WTC11 (cell line): ENCODE results near the gene FBXW4. TPM values are rescaled to one million over a fixed set of nuclear protein-coding genes. Genes with fewer than 3 reads are reported as not detected.
A peak's percentile ranks its signal among the peaks of the same experiment; 100 is the strongest.

Source experiments
- ATAC-seq: fragments of 200-7000 bp; cut with Tn5 transposase; 2 replicates; pipeline ENCODE4 v1.10.0; 2021; ENCODE audit warnings: mild to moderate bottlenecking, moderate library complexity
- CTCF ChIA-PET: fragments of 300-600 bp; sonication (Branson Sonifier 250); formaldehyde crosslinking; loops from one replicate; lab custom pipeline; 2021; ENCODE audit warnings: antibody characterized with exemption; lab: Charles Lee
- POLR2A ChIA-PET: fragments of 350-600 bp; sonication (Branson Sonifier 250); formaldehyde crosslinking; loops from one replicate; lab custom pipeline; 2021; ENCODE audit warnings: antibody characterized with exemption; lab: Charles Lee
- DNase-seq: peaks from one replicate; pipeline ENCODE4 v3.0.0; 2021; ENCODE audit warnings: low spot score
- H3K27ac Mint-ChIP-seq: 2 replicates; pipeline ENCODE4 v1.8.0; 2021; ENCODE audit warnings: mixed read lengths
- H3K27me3 Mint-ChIP-seq: 2 replicates; pipeline ENCODE4 v1.8.0; 2021; ENCODE audit warnings: low read depth, mild to moderate bottlenecking, moderate library complexity, mixed read lengths
- H3K36me3 Mint-ChIP-seq: 2 replicates; pipeline ENCODE4 v1.8.0; 2021; ENCODE audit warnings: mixed read lengths
- H3K4me1 Mint-ChIP-seq: 2 replicates; pipeline ENCODE4 v1.8.0; 2022; ENCODE audit warnings: mixed read lengths
- H3K4me3 Mint-ChIP-seq: 2 replicates; pipeline ENCODE4 v1.8.0; 2021; ENCODE audit warnings: mild to moderate bottlenecking, moderate library complexity, mixed read lengths
- H3K9me3 Mint-ChIP-seq: 2 replicates; pipeline ENCODE4 v1.8.0; 2021; ENCODE audit warnings: mixed read lengths
- CBFB ChIP-seq: sonication (generic); formaldehyde crosslinking; IDR thresholded peaks from 2 replicates; pipeline ENCODE4 v1.8.1; 2022; ENCODE audit warnings: mild to moderate bottlenecking, low read depth, missing genetic modification reagents
- CREB1 ChIP-seq: sonication (generic); formaldehyde crosslinking; IDR thresholded peaks from 2 replicates; pipeline ENCODE4 v1.8.0; 2023; ENCODE audit warnings: mild to moderate bottlenecking, missing genetic modification reagents
- EMX1 ChIP-seq: fragments of 250-450 bp; sonication (Bioruptor Pico); IDR thresholded peaks from 2 replicates; pipeline ENCODE4 v1.8.0; 2021; ENCODE audit warnings: mild to moderate bottlenecking
- ESRRA ChIP-seq: sonication (generic); formaldehyde crosslinking; IDR thresholded peaks from 2 replicates; pipeline ENCODE4 v1.8.1; 2022; ENCODE audit warnings: mild to moderate bottlenecking, missing genetic modification reagents, borderline replicate concordance
- JAZF1 ChIP-seq: fragments of 250-450 bp; sonication (Bioruptor Pico); IDR thresholded peaks from 2 replicates; pipeline ENCODE4 v1.9.0; 2021; ENCODE audit warnings: moderate library complexity, mild to moderate bottlenecking, inconsistent platforms
- JUN ChIP-seq: sonication (generic); formaldehyde crosslinking; IDR thresholded peaks from 2 replicates; pipeline ENCODE4 v1.8.0; 2023; ENCODE audit warnings: mild to moderate bottlenecking, missing genetic modification reagents
- NR3C1 ChIP-seq: sonication (generic); formaldehyde crosslinking; conservative IDR thresholded peaks from 2 replicates; pipeline ENCODE4 v1.8.1; 2023; ENCODE audit warnings: low read depth, mild to moderate bottlenecking, missing genetic modification reagents
- RELA ChIP-seq: sonication (generic); formaldehyde crosslinking; IDR thresholded peaks from 2 replicates; pipeline ENCODE4 v1.8.1; 2022; ENCODE audit warnings: missing genetic modification reagents, mild to moderate bottlenecking, borderline replicate concordance
- TEAD4 ChIP-seq: sonication (generic); formaldehyde crosslinking; IDR thresholded peaks from 2 replicates; pipeline ENCODE4 v1.8.0; 2022; ENCODE audit warnings: mild to moderate bottlenecking, missing genetic modification reagents
- TP53 ChIP-seq: sonication (generic); formaldehyde crosslinking; IDR thresholded peaks from 2 replicates; pipeline ENCODE4 v1.8.1; 2023; ENCODE audit warnings: mild to moderate bottlenecking, missing genetic modification reagents
- ZNF263 ChIP-seq: sonication (generic); formaldehyde crosslinking; IDR thresholded peaks from 2 replicates; pipeline ENCODE4 v1.8.1; 2022; ENCODE audit warnings: low read depth, mild to moderate bottlenecking, moderate library complexity, missing genetic modification reagents
- ZNF396 ChIP-seq: fragments of 250-450 bp; sonication (Bioruptor Pico); IDR thresholded peaks from 2 replicates; pipeline ENCODE4 v1.8.0; 2021; ENCODE audit warnings: mild to moderate bottlenecking, moderate library complexity, borderline replicate concordance
- ZNF671 ChIP-seq: fragments of 250-450 bp; sonication (Bioruptor Pico); IDR thresholded peaks from 2 replicates; pipeline ENCODE4 v1.8.0; 2021; ENCODE audit warnings: mild to moderate bottlenecking
- total RNA-seq: library from RNA; stranded (reverse); gene quantifications from 3 replicates; pipeline ENCODE4 v1.2.3, GENCODE V29; 2021
- TF ChIP-seq, protein P1 (sequence below): sonication (generic); formaldehyde crosslinking; IDR thresholded peaks from 2 replicates; pipeline ENCODE4 v1.8.1; 2022; ENCODE audit warnings: mild to moderate bottlenecking, moderate library complexity, missing genetic modification reagents
- TF ChIP-seq, protein P2 (sequence below): sonication (generic); formaldehyde crosslinking; IDR thresholded peaks from 2 replicates; pipeline ENCODE4 v1.8.0; 2022; ENCODE audit warnings: mild to moderate bottlenecking, missing genetic modification reagents
- TF ChIP-seq, protein P3 (sequence below): fragments of 200-600 bp; IDR thresholded peaks from 2 replicates; pipeline ENCODE4 v1.8.0; 2022; ENCODE audit warnings: antibody characterized with exemption
- TF ChIP-seq, protein P4 (sequence below): sonication (generic); formaldehyde crosslinking; IDR thresholded peaks from 2 replicates; pipeline ENCODE4 v1.8.1; 2023; ENCODE audit warnings: mild to moderate bottlenecking, moderate library complexity, missing genetic modification reagents
- TF ChIP-seq, protein P5 (sequence below): fragments of 250-450 bp; sonication (Bioruptor Pico); IDR thresholded peaks from 2 replicates; pipeline ENCODE4 v1.9.0; 2021; ENCODE audit warnings: mild to moderate bottlenecking
- TF ChIP-seq, protein P6 (sequence below): sonication (generic); formaldehyde crosslinking; IDR thresholded peaks from 2 replicates; pipeline ENCODE4 v1.8.1; 2022; ENCODE audit warnings: low read depth, mild to moderate bottlenecking, moderate library complexity, missing genetic modification reagents, borderline replicate concordance
- TF ChIP-seq, protein P7 (sequence below): fragments of 250-450 bp; sonication (Bioruptor Pico); conservative IDR thresholded peaks from 2 replicates; pipeline ENCODE4 v1.9.0; 2021; ENCODE audit warnings: mild to moderate bottlenecking
- TF ChIP-seq, protein P8 (sequence below): sonication (generic); formaldehyde crosslinking; IDR thresholded peaks from 2 replicates; pipeline ENCODE4 v1.8.1; 2023; ENCODE audit warnings: mild to moderate bottlenecking, missing genetic modification reagents, moderate library complexity

Gene FBXW4
- total RNA-seq, 1 experiment from 2014 or later = 45.3 TPM

DNA sequence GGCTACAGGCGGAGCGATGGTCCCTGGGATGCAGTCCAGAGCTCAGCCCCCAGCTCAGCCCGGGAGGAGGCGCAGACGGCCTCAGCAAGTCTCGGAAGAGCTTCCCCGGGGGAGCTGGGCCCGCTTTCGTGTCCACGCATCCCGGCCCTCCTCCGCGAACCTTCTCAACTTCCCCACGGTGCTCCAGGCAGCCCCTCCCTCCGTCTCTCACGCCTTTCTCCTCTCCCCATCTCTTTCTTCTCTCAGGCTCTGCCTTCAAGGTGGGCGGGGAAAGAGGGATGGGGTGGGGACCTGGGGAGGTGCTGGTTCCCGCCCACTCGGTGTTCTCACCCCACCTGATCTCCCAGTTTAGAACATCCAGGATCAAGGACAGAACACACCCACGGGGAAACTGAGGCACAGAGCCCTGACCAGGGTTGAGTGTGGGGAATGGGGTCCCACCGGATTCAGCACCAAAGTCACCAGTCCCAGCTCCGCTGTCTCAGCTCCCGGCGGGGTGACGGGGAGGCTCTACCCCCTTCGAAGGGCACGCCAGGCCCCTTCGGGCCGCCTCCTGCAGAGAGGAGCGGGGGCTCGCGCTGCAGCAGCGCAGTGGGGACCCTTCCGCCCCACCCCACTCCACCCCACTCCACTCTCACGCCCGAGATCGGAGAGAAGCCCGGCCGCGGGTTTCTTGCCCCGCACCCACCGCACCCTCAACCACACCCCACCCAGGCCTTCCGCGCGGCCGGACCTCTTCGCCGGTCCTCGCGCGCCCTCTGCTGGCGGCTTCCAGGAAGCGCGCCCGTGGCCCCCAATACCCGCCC lies 125.1 kb downstream of the FBXW4 start:
- POLR2A ChIA-PET = interaction anchor here (0.6 kb wide), 1 partner anchor 53 kb away, joined by 3 read pairs; no protein-coding TSS in a partner anchor
- H3K27me3 Mint-ChIP-seq = peaks cover 78% of the 10 kb centered on the region
- H3K9me3 Mint-ChIP-seq = no peaks in the 10 kb centered on the region
- peak overlapping the region; percentile 79 for H3K4me3 Mint-ChIP-seq
- peaks cover 36% of the 10 kb centered on the region for H3K4me1 Mint-ChIP-seq
- CTCF ChIA-PET = interaction anchor here (0.6 to 4.6 kb wide), 71 partner anchors 10 to 529 kb away, joined by 3 to 80 read pairs (median 5); partner anchors contain the start of genes DPCD, NPM3 and POLL
- DNase-seq (peak; percentile 82), ATAC-seq (peak; percentile 55)
- H3K36me3 Mint-ChIP-seq = no peaks in the 10 kb centered on the region
- TF ChIP-seq ZNF396 = no peak
- TF ChIP-seq, protein P1, sequence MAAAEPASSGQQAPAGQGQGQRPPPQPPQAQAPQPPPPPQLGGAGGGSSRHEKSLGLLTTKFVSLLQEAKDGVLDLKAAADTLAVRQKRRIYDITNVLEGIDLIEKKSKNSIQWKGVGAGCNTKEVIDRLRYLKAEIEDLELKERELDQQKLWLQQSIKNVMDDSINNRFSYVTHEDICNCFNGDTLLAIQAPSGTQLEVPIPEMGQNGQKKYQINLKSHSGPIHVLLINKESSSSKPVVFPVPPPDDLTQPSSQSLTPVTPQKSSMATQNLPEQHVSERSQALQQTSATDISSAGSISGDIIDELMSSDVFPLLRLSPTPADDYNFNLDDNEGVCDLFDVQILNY (CRISPR knock-in tag) = peak; percentile 42; the same call in 1 of the 2 replicates
- 0 out of 2 replicates have a peak, but pooled peaks have one; percentile 42 for TF ChIP-seq CREB1 (CRISPR knock-in tag)
- TF ChIP-seq, protein P2, sequence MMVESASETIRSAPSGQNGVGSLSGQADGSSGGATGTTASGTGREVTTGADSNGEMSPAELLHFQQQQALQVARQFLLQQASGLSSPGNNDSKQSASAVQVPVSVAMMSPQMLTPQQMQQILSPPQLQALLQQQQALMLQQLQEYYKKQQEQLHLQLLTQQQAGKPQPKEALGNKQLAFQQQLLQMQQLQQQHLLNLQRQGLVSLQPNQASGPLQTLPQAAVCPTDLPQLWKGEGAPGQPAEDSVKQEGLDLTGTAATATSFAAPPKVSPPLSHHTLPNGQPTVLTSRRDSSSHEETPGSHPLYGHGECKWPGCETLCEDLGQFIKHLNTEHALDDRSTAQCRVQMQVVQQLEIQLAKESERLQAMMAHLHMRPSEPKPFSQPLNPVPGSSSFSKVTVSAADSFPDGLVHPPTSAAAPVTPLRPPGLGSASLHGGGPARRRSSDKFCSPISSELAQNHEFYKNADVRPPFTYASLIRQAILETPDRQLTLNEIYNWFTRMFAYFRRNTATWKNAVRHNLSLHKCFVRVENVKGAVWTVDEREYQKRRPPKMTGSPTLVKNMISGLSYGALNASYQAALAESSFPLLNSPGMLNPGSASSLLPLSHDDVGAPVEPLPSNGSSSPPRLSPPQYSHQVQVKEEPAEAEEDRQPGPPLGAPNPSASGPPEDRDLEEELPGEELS = peak; percentile 53; the same call in 1 of the 2 replicates
- TF ChIP-seq, protein P3, sequence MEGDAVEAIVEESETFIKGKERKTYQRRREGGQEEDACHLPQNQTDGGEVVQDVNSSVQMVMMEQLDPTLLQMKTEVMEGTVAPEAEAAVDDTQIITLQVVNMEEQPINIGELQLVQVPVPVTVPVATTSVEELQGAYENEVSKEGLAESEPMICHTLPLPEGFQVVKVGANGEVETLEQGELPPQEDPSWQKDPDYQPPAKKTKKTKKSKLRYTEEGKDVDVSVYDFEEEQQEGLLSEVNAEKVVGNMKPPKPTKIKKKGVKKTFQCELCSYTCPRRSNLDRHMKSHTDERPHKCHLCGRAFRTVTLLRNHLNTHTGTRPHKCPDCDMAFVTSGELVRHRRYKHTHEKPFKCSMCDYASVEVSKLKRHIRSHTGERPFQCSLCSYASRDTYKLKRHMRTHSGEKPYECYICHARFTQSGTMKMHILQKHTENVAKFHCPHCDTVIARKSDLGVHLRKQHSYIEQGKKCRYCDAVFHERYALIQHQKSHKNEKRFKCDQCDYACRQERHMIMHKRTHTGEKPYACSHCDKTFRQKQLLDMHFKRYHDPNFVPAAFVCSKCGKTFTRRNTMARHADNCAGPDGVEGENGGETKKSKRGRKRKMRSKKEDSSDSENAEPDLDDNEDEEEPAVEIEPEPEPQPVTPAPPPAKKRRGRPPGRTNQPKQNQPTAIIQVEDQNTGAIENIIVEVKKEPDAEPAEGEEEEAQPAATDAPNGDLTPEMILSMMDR = peak; percentile 95
- 0 out of 2 replicates have a peak, but pooled peaks have one; percentile 13 for TF ChIP-seq NR3C1
- no peak for TF ChIP-seq TEAD4
- TF ChIP-seq, protein P4, sequence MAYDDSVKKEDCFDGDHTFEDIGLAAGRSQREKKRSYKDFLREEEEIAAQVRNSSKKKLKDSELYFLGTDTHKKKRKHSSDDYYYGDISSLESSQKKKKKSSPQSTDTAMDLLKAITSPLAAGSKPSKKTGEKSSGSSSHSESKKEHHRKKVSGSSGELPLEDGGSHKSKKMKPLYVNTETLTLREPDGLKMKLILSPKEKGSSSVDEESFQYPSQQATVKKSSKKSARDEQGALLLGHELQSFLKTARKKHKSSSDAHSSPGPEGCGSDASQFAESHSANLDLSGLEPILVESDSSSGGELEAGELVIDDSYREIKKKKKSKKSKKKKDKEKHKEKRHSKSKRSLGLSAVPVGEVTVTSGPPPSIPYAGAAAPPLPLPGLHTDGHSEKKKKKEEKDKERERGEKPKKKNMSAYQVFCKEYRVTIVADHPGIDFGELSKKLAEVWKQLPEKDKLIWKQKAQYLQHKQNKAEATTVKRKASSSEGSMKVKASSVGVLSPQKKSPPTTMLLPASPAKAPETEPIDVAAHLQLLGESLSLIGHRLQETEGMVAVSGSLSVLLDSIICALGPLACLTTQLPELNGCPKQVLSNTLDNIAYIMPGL (CRISPR knock-in tag) = 0 out of 2 replicates have a peak, but pooled peaks have one; percentile 25
- no peak overlapping the region for H3K27ac Mint-ChIP-seq

DNA sequence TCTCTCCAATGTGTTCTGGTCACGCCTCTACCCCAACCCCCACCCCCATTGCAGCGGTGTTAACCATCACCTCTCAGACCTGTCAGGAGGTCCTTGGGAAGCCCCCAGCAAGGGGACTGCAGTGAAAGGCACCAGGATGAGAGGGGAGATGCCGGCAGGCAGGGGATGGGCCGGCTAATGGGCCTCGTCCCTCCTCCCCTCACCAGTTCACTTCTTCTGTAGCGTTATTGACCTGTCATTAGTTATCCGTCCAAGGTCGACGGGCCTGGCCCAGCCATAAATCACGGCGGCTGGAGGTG lies 125.7 kb downstream of the FBXW4 start:
- H3K27ac Mint-ChIP-seq = no peak overlapping the region
- H3K36me3 Mint-ChIP-seq = no peaks in the 10 kb centered on the region
- ATAC-seq (no peak), DNase-seq (peak; percentile 36)
- peaks cover 78% of the 10 kb centered on the region for H3K27me3 Mint-ChIP-seq
- no peaks in the 10 kb centered on the region for H3K9me3 Mint-ChIP-seq
- CTCF ChIA-PET = interaction anchor here (0.6 to 4.6 kb wide), 52 partner anchors 9 to 519 kb away, joined by 3 to 80 read pairs (median 6); partner anchors contain the start of genes DPCD, NPM3 and POLL
- POLR2A ChIA-PET = interaction anchor here (0.6 kb wide), 1 partner anchor 53 kb away, joined by 3 read pairs; no protein-coding TSS in a partner anchor
- H3K4me3 Mint-ChIP-seq = peak overlapping the region; percentile 79
- peaks cover 32% of the 10 kb centered on the region for H3K4me1 Mint-ChIP-seq
- TF ChIP-seq, protein P5, sequence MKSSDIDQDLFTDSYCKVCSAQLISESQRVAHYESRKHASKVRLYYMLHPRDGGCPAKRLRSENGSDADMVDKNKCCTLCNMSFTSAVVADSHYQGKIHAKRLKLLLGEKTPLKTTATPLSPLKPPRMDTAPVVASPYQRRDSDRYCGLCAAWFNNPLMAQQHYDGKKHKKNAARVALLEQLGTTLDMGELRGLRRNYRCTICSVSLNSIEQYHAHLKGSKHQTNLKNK (CRISPR knock-in tag) = no peak
- TF ChIP-seq, protein P6, sequence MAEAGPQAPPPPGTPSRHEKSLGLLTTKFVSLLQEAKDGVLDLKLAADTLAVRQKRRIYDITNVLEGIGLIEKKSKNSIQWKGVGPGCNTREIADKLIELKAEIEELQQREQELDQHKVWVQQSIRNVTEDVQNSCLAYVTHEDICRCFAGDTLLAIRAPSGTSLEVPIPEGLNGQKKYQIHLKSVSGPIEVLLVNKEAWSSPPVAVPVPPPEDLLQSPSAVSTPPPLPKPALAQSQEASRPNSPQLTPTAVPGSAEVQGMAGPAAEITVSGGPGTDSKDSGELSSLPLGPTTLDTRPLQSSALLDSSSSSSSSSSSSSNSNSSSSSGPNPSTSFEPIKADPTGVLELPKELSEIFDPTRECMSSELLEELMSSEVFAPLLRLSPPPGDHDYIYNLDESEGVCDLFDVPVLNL (CRISPR knock-in tag) = no peak
- TF ChIP-seq CBFB (CRISPR knock-in tag) (no peak), EMX1 (no peak), JAZF1 (no peak), ESRRA (CRISPR knock-in tag) (no peak), TP53 (CRISPR knock-in tag) (no peak), JUN (no peak), RELA (CRISPR knock-in tag) (no peak), ZNF671 (CRISPR knock-in tag) (no peak), ZNF263 (CRISPR knock-in tag) (no peak)
- TF ChIP-seq, protein P7, sequence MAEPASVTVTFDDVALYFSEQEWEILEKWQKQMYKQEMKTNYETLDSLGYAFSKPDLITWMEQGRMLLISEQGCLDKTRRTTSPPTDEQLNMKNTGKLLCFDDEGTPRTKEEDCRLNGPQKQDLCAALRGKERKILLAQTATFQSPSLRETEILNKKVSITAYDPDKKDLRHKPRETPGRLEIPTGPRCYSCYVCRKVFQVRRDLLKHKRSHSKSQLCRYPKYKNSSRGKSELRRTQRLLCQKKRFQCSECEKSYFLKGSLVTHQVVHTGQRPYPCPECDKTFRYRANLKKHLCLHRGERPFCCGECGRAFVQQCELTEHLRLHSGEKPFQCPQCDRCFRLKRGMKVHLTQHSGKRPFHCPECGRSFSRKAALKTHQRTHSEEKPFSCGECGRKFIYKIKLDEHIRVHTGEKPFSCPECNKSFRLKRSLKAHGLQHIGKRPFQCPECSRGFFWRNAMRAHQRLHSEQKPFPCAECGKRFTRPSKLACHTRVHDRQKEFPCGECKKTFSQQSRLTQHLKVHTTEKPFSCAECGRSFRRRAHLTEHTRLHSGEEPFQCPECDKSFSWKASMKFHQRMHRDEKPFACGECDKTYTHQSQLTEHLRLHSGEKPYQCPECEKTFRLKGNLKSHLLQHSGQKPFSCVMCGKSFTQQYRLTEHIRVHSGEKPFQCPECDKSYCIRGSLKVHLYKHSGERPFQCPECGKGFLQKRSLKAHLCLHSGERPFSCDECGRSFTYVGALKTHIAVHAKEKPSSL (CRISPR knock-in tag) = no peak
- TF ChIP-seq, protein P8, sequence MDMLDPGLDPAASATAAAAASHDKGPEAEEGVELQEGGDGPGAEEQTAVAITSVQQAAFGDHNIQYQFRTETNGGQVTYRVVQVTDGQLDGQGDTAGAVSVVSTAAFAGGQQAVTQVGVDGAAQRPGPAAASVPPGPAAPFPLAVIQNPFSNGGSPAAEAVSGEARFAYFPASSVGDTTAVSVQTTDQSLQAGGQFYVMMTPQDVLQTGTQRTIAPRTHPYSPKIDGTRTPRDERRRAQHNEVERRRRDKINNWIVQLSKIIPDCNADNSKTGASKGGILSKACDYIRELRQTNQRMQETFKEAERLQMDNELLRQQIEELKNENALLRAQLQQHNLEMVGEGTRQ = no peak
